SK-N-SH (cell line): ENCODE measurements around the gene SLC25A28. TPM values are rescaled to one million over a fixed set of nuclear protein-coding genes. Genes with fewer than 3 reads are reported as not detected.

ENCODE experiments used
- CTCF ChIA-PET: fragments of 300-600, 350-600 bp; formaldehyde crosslinking; extraction: SDS; loops from one replicate; lab custom pipeline; 2021; lab: Yijun Ruan, JAX
- POLR2A ChIA-PET: fragments of 350-600 bp; sonication (Branson Sonifier 250); formaldehyde crosslinking; extraction: SDS; loops from one replicate; lab custom pipeline; 2020; ENCODE audit warnings: antibody characterized with exemption, inconsistent platforms; lab: Yijun Ruan, JAX
- DNase-seq: peaks from one replicate; pipeline ENCODE4 v3.0.0; 2012
- H2AFZ ChIP-seq: fragments of 200-600 bp; sonication (generic); 2 replicates; pipeline ENCODE4 v1.8.1; 2016; ENCODE audit warnings: antibody characterized with exemption, mild to moderate bottlenecking, low read depth
- H3F3A ChIP-seq: fragments of 200-600 bp; sonication (generic); replicated peaks from 2 replicates; pipeline ENCODE3; 2016; ENCODE audit warnings: antibody characterized with exemption, mild to moderate bottlenecking; ENCODE audit not compliant: insufficient read depth
- H3K27ac ChIP-seq, 2 experiments: fragments of 200-500 bp in 1 of 2; fragments of 200-600 bp in 1 of 2; sonication (Bioruptor generic) in 1 of 2; sonication (generic), shearing (Covaris generic) in 1 of 2; 2 replicates each; pipeline versions ENCODE4 v1.5.1 to v1.6.1; 2014 to 2016; ENCODE audit warnings: low read depth in 2 of 2, inconsistent platforms in 1 of 2, low read length in 1 of 2, mild to moderate bottlenecking in 1 of 2, mixed read lengths in 1 of 2
- H3K27me3 ChIP-seq: fragments of 200-600 bp; sonication (generic), shearing (Covaris generic); 2 replicates; pipeline ENCODE4 v1.6.1; 2016; ENCODE audit warnings: mixed run types; ENCODE audit not compliant: insufficient read depth
- H3K36me3 ChIP-seq, 2 experiments: fragments of 200-500 bp in 1 of 2; fragments of 200-600 bp in 1 of 2; sonication (Bioruptor generic) in 1 of 2; sonication (generic) in 1 of 2; replicated peaks in 1 of 2; 2 replicates each; pipeline versions ENCODE3 to v1.5.1; 2014 to 2016; ENCODE audit warnings: low read length in 1 of 2, mild to moderate bottlenecking in 1 of 2; ENCODE audit not compliant: insufficient read depth in 2 of 2, control insufficient read depth in 1 of 2
- H3K4me1 ChIP-seq, 2 experiments: fragments of 200-500 bp in 1 of 2; fragments of 200-600 bp in 1 of 2; sonication (Bioruptor generic) in 1 of 2; sonication (generic), shearing (Covaris generic) in 1 of 2; 2 replicates each; pipeline versions ENCODE4 v1.5.1 to v1.6.1; 2014 to 2016; ENCODE audit warnings: low read depth in 1 of 2, low read length in 1 of 2, mixed run types in 1 of 2; ENCODE audit not compliant: insufficient read depth in 2 of 2, control insufficient read depth in 1 of 2
- H3K4me2 ChIP-seq: fragments of 200-600 bp; sonication (generic), shearing (Covaris generic); 2 replicates; pipeline ENCODE4 v1.6.1; 2017; ENCODE audit warnings: mixed run types
- H3K4me3 ChIP-seq, 2 experiments: fragments of 200-500 bp in 1 of 2; fragments of 200-600 bp in 1 of 2; sonication (Bioruptor generic) in 1 of 2; sonication (generic), shearing (Covaris generic) in 1 of 2; 2 replicates each; pipeline versions ENCODE4 v1.5.1 to v1.8.1; 2014 to 2016; ENCODE audit warnings: low read depth in 2 of 2, inconsistent platforms in 1 of 2, low read length in 1 of 2, mild to moderate bottlenecking in 1 of 2, mixed read lengths in 1 of 2, moderate library complexity in 1 of 2
- H3K79me2 ChIP-seq: fragments of 200-600 bp; sonication (generic); 2 replicates; pipeline ENCODE4 v1.8.1; 2017; ENCODE audit warnings: mild to moderate bottlenecking; ENCODE audit not compliant: insufficient read depth
- H3K9ac ChIP-seq: fragments of 200-600 bp; sonication (generic); 2 replicates; pipeline ENCODE4 v1.6.1; 2017; ENCODE audit warnings: mixed run types
- H3K9me2 ChIP-seq: fragments of 200-600 bp; sonication (generic); 2 replicates; pipeline ENCODE4 v1.6.1; 2017; ENCODE audit warnings: mixed run types
- H3K9me3 ChIP-seq: fragments of 200-600 bp; sonication (generic); 2 replicates; pipeline ENCODE4 v1.6.1; 2017; ENCODE audit warnings: mixed run types, mild to moderate bottlenecking, moderate library complexity
- H4K20me1 ChIP-seq: fragments of 200-600 bp; sonication (generic); 2 replicates; pipeline ENCODE4 v1.6.1; 2017; ENCODE audit warnings: mild to moderate bottlenecking, mixed run types; ENCODE audit not compliant: insufficient read depth
- FOSL2 ChIP-seq: IDR thresholded peaks from 2 replicates; pipeline ENCODE4 v1.4.0; 2012; ENCODE audit warnings: low read depth, mild to moderate bottlenecking, moderate library complexity, borderline replicate concordance
- GABPA ChIP-seq: IDR thresholded peaks from 2 replicates; pipeline ENCODE4 v1.4.0; 2012; ENCODE audit warnings: low read depth, mild to moderate bottlenecking
- GATA2 ChIP-seq: sonication (generic); formaldehyde crosslinking; IDR thresholded peaks from 2 replicates; pipeline ENCODE4 v1.5.0; 2020; ENCODE audit warnings: mild to moderate bottlenecking, missing genetic modification reagents
- MEF2A ChIP-seq: IDR thresholded peaks from 2 replicates; pipeline ENCODE4 v1.4.0; 2012; ENCODE audit warnings: low read depth, borderline replicate concordance
- RCOR1 ChIP-seq: fragments of 150-350 bp; IDR thresholded peaks from 2 replicates; pipeline ENCODE4 v1.6.1; 2017; ENCODE audit warnings: antibody characterized with exemption, low read length
- REST ChIP-seq: IDR thresholded peaks from 2 replicates; pipeline ENCODE4 v1.6.1; 2012; ENCODE audit warnings: mild to moderate bottlenecking, low read depth, low read length, moderate library complexity
- RFX5 ChIP-seq: IDR thresholded peaks from 2 replicates; pipeline ENCODE4 v1.6.1; 2012; ENCODE audit warnings: mild to moderate bottlenecking, improper control_type of control experiment, low read length
- TAF1 ChIP-seq: IDR thresholded peaks from 2 replicates; pipeline ENCODE4 v1.6.1; 2012; ENCODE audit warnings: low read depth, mild to moderate bottlenecking, low read length, moderate library complexity, borderline replicate concordance
- USF2 ChIP-seq: fragments of 150-350 bp; IDR thresholded peaks from 2 replicates; pipeline ENCODE4 v1.6.1; 2017; ENCODE audit warnings: antibody characterized with exemption, low read length, low read depth, borderline replicate concordance
- WGBS: methylation state at CpG from one replicate; pipeline ENCODE4 v1.1.6; 2017; ENCODE audit warnings: low lambda C conversion rate; 5-methylcytosine and 5-hydroxymethylcytosine counted together
- polyA plus RNA-seq, 3 experiments: library from polyadenylated mRNA; depleted of rRNA; stranded (reverse); fragments of >200 nt; gene quantifications; 2 replicates each; pipeline ENCODE4 v1.2.3, GENCODE V29; 2012
- TF ChIP-seq, protein P1 (sequence below): IDR thresholded peaks from 2 replicates; pipeline ENCODE4 v1.4.0; 2012; ENCODE audit warnings: low read depth, borderline replicate concordance
- TF ChIP-seq, protein P2 (sequence below): IDR thresholded peaks from 2 replicates; pipeline ENCODE4 v1.4.0; 2012; ENCODE audit warnings: low read depth, borderline replicate concordance
- TF ChIP-seq, protein P3 (sequence below): IDR thresholded peaks from 2 replicates; pipeline ENCODE4 v1.4.0; 2012; ENCODE audit warnings: low read depth

The SLC25A28 gene
- polyA plus RNA-seq, 1 of the 3 experiments (the other 2 are of a cell fraction), result 23.8 TPM

GRCh38 chr10:99647601-99648151 is 27.4 kb upstream of the SLC25A28 start:
- 64% methylated on average over 2 of the region's 2 CpGs for WGBS
- Histone ChIP-seq H4K20me1 (no peaks in the 10 kb centered on the region), H3K27me3 (no peaks in the 10 kb centered on the region), H3K4me2 (no peak overlapping the region), H3K9me2 (no peaks in the 10 kb centered on the region), H3K9ac (no peak overlapping the region), H3K36me3 (no peaks in the 10 kb centered on the region), H2AFZ (no peak overlapping the region), H3K4me3 (no peak overlapping the region), H3K4me1 (no peaks in the 10 kb centered on the region), H3K9me3 (no peaks in the 10 kb centered on the region; the same call in 1 of the 2 replicates), H3K79me2 (no peaks in the 10 kb centered on the region), H3K27ac (no peak overlapping the region), H3F3A (no peaks in the 10 kb centered on the region)
- POLR2A ChIA-PET, result no interaction called here
- no peak for DNase-seq
- TF ChIP-seq RCOR1 (no peak), USF2 (no peak), REST (no peak), GABPA (no peak)
- CTCF ChIA-PET, result interaction anchor here (0.8 to 1.7 kb wide), 2 partner anchors 11 to 212 kb away, joined by 3 to 4 read pairs; no protein-coding TSS in a partner anchor

DNA sequence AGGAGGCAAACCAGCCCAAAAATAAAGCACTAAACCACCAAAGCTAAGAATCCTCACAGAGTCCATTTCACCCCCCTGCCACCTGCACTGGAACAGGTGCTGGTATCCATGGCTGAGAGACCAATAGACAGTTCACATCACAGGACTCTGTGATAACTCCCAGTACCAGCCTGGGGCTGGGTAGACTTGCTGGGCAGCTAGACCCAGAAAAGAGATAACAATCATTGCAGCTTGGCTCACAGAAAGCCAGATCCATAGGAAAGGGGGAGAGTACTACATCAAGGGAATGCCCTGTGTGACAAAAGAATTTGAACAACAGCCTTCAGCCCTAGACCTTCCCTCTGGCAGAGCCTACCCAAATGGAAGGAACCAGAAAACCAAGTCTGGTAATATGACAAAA is 13.6 kb upstream of the SLC25A28 start:
- Histone ChIP-seq H3F3A (peaks cover 4% of the 10 kb centered on the region), H3K9me2 (no peaks in the 10 kb centered on the region), H3K4me2 (no peak overlapping the region), H3K27me3 (no peaks in the 10 kb centered on the region), H3K79me2 (no peaks in the 10 kb centered on the region), H4K20me1 (no peaks in the 10 kb centered on the region), H3K36me3 (no peaks in the 10 kb centered on the region), H3K4me1 (peaks cover 8 to 9% of the 10 kb centered on the region in 2 experiments; a peak in 3 of 4 replicates), H3K27ac (no peak overlapping the region), H3K9ac (no peak overlapping the region), H3K4me3 (no peak overlapping the region), H3K9me3 (no peaks in the 10 kb centered on the region), H2AFZ (no peak overlapping the region)
- peak; percentile 47 for DNase-seq
- TF ChIP-seq RCOR1 (0 out of 2 replicates have a peak, but pooled peaks have one; percentile 48), RFX5 (no peak), MEF2A (no peak), FOSL2 (no peak), USF2 (no peak), TAF1 (no peak), GATA2 (CRISPR knock-in tag) (peak; percentile 87)
- TF ChIP-seq, protein P1, sequence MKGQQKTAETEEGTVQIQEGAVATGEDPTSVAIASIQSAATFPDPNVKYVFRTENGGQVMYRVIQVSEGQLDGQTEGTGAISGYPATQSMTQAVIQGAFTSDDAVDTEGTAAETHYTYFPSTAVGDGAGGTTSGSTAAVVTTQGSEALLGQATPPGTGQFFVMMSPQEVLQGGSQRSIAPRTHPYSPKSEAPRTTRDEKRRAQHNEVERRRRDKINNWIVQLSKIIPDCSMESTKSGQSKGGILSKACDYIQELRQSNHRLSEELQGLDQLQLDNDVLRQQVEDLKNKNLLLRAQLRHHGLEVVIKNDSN, result no peak
- TF ChIP-seq, protein P2, sequence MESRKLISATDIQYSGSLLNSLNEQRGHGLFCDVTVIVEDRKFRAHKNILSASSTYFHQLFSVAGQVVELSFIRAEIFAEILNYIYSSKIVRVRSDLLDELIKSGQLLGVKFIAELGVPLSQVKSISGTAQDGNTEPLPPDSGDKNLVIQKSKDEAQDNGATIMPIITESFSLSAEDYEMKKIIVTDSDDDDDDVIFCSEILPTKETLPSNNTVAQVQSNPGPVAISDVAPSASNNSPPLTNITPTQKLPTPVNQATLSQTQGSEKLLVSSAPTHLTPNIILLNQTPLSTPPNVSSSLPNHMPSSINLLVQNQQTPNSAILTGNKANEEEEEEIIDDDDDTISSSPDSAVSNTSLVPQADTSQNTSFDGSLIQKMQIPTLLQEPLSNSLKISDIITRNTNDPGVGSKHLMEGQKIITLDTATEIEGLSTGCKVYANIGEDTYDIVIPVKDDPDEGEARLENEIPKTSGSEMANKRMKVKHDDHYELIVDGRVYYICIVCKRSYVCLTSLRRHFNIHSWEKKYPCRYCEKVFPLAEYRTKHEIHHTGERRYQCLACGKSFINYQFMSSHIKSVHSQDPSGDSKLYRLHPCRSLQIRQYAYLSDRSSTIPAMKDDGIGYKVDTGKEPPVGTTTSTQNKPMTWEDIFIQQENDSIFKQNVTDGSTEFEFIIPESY, result no peak
- TF ChIP-seq, protein P3, sequence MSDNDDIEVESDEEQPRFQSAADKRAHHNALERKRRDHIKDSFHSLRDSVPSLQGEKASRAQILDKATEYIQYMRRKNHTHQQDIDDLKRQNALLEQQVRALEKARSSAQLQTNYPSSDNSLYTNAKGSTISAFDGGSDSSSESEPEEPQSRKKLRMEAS, result no peak
- POLR2A ChIA-PET, result interaction anchor here (1.0 kb wide), 1 partner anchor 25 kb away, joined by 3 read pairs; the partner anchor contains the start of gene ENTPD7
- CTCF ChIA-PET, result interaction anchor here (2.9 to 4.3 kb wide), 2 partner anchors 12 to 22 kb away, joined by 9 to 19 read pairs; partner anchors contain the start of gene SLC25A28
